B cell (primary cell): Measurements from ENCODE around the gene KCND3.
A peak's percentile ranks its signal among the peaks of the same experiment; 100 is the strongest.

Experiments
- CTCF ChIP-seq: fragments of 200-600 bp; IDR thresholded peaks from one replicate; pipeline ENCODE4 v1.8.0; 2022; ENCODE audit warnings: antibody characterized with exemption, mild to moderate bottlenecking
- EZH2 ChIP-seq: IDR thresholded peaks from 2 replicates; pipeline ENCODE4 v1.6.1; 2012; ENCODE audit warnings: borderline replicate concordance, low read depth, mild to moderate bottlenecking, moderate library complexity, low read length; ENCODE audit not compliant: insufficient read depth, poor library complexity, severe bottlenecking

GRCh38 chr1:111769517-111770146, 219.8 kb downstream of the KCND3 start:
- TF ChIP-seq CTCF (peak; percentile 95), EZH2 (no peak)
